ENCODE measurements around the gene MDC1. TPM values are rescaled to one million over a fixed set of nuclear protein-coding genes. Genes with fewer than 3 reads are reported as not detected.

The MDC1 gene
- total RNA-seq, 2 donors from 2014 or later = 11.4 to 18.1 TPM

- Histone ChIP-seq H3K27me3 (no peaks in the 10 kb centered on the region), H3K27ac (peak overlapping the region; percentile 64 to 98 (median 82)), H3K4me1 (peaks cover 66% of the 10 kb centered on the region), H3K36me3 (replicated peaks in 1 of 2; ENCODE audit: insufficient read depth in 1 of 2, low read depth in 2 of 2) (no peaks in the 10 kb centered on the region), H3K4me3 (peak overlapping the region in 1 of 2 donors; percentile 62), H3K9me3 (no peaks in the 10 kb centered on the region)
- 9 to 11% methylated on average over 8 of the region's 8 CpGs for WGBS, 2 donors
- TF ChIP-seq CTCF (IDR thresholded peaks at IDR 0.05) = no peak
- intact Hi-C loops (cut with DNase I) = no loop called here
- no peak for ATAC-seq
- no peak for DNase-seq
Measured at GRCh38 chr6:30691208-30691847, 25.8 kb downstream of the MDC1 start.

GRCh38 chr6:30690403-30691207 is 26.5 kb downstream of the MDC1 start, which contains the start of gene NRM:
Gene NRM, minus strand, starts transcription at chr6:30690984. Its CDS starts 10 bp downstream, at chr6:30690974.
- 1% methylated on average over 24 to 40 of the region's 40 CpGs for WGBS, 2 donors
- no peaks in the 10 kb centered on the region for H3K27me3 ChIP-seq
- TF ChIP-seq CTCF (IDR thresholded peaks at IDR 0.05) = no peak
- TF ChIP-seq POLR2A (IDR thresholded peaks at IDR 0.05) = peak in 2 of 3 donors; percentile 42 to 44
- ATAC-seq (peak; percentile 74), DNase-seq (peak; percentile 83 to 90 (median 88))
- intact Hi-C loops (cut with DNase I) = no loop called here
- peak within 1 kb of the TSS; percentile 61 to 62 for H3K4me3 ChIP-seq
- H3K36me3 ChIP-seq (replicated peaks in 1 of 2; ENCODE audit: insufficient read depth in 1 of 2, low read depth in 2 of 2) = no peaks in the 10 kb centered on the region
- peak within 1 kb of the TSS; percentile 64 to 98 (median 82) for H3K27ac ChIP-seq
- H3K9me3 ChIP-seq = no peaks in the 10 kb centered on the region
- H3K4me1 ChIP-seq = peaks cover 66% of the 10 kb centered on the region

- TF ChIP-seq POLR2A (IDR thresholded peaks at IDR 0.05) (no peak), CTCF (IDR thresholded peaks at IDR 0.05) (no peak)
- intact Hi-C loops (cut with DNase I) = no loop called here
- no peak for DNase-seq
- H3K36me3 ChIP-seq (replicated peaks in 1 of 2; ENCODE audit: insufficient read depth in 1 of 2, low read depth in 2 of 2) = no peaks in the 10 kb centered on the region
- peak overlapping the region; percentile 64 to 98 (median 82) for H3K27ac ChIP-seq
- H3K4me1 ChIP-seq = peaks cover 66% of the 10 kb centered on the region
- no peaks in the 10 kb centered on the region for H3K27me3 ChIP-seq
- 48 to 50% methylated on average over 4 of the region's 4 CpGs for WGBS, 2 donors
- ATAC-seq = no peak
- H3K4me3 ChIP-seq = no peak overlapping the region
- no peaks in the 10 kb centered on the region for H3K9me3 ChIP-seq
Measured at GRCh38 chr6:30689985-30690384, 27.1 kb downstream of the MDC1 start.

GRCh38 chr6:30689022-30689865 is 27.8 kb downstream of the MDC1 start:
- no peak for ATAC-seq
- Histone ChIP-seq H3K27ac (peak overlapping the region in 3 of 4 donors; percentile 90 to 98 (median 95)), H3K9me3 (no peaks in the 10 kb centered on the region), H3K4me1 (peaks cover 61% of the 10 kb centered on the region), H3K27me3 (no peaks in the 10 kb centered on the region), H3K4me3 (no peak overlapping the region), H3K36me3 (replicated peaks in 1 of 2; ENCODE audit: insufficient read depth in 1 of 2, low read depth in 2 of 2) (no peaks in the 10 kb centered on the region)
- WGBS, 2 donors = 78 to 84% methylated on average over 10 of the region's 11 CpGs
- no peak for DNase-seq
- TF ChIP-seq CTCF (IDR thresholded peaks at IDR 0.05) (no peak), POLR2A (IDR thresholded peaks at IDR 0.05) (no peak)
- intact Hi-C loops (cut with DNase I) = no loop called here

Data from body of pancreas (tissue), 4 donors.